HG02943 (cell line): ENCODE measurements around the gene COX19.

Experiments
- ATAC-seq: cut with Tn5 transposase; IDR thresholded peaks from one replicate; pipeline ENCODE4 v1.9.1; 2021; ENCODE audit warnings: mild to moderate bottlenecking, low read depth, moderate library complexity; ENCODE audit not compliant: unreplicated experiment

COX19 gene

GRCh38 chr7:974820-975681 lies at the start of gene COX19:
Gene COX19 (minus strand): TSS chr7:975549. CDS start chr7:975509, 40 bp downstream.
- ATAC-seq, result peak; percentile 64

DNA sequence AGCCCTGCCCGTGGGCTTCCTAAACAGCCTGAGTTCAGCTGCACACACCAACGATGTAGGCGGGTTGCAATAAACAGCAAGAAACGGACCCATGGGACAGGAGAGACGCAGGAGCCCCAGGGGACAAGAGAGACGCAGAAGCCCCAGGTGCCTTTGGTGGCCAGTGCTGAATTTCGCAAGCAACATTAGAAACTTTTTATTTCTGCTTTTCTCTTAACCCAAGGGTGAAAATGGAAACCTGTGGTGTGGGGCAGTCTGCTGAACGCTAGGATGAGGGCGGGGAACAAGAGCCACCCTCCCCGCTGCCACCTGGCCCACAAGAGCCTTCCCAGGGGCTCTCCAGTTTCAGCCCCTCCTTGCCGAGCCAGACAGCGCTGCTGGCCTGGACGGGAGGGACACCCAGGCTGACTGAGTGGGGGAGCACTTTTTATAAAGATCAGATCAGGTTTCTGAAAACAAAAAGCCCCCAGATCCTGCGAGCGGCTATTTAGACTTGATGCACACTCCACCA lies 49.0 kb upstream of the COX19 start:
- ATAC-seq, result peak; percentile 61

DNA sequence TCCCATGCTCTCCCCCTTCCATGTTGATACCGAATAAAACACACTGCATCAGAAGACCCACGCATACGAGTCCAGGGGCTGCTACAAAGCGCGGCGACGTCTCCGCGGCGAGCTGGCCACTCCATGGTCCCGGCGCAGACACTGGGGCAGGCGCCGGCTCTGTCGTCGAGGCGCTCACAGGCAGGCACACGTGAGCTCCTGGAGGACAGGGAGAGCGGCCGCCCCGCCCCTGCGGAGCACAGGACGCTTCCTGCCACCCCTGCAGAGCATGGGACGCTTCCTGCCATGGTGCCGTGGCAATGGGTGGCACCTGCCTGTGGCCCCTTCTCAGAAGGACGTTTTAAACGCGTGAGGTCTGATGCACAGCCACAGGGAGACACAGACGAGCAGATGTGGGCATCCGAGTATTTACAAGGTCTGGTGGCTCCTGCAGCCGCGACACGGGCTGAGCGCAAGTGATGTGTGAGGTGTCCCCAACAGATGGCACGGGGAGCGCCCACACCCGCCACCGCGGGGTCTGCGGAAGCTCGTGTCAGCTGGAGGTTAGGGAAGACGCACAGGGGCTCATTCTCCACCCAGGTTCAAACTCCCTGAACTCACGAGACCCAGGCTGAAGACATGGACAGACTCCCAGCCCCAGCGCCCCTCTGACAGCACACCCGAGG lies 47.6 kb upstream of the COX19 start:
- ATAC-seq, result no peak

- no peak for ATAC-seq
Measured at GRCh38 chr7:1022356-1022755, 47.0 kb upstream of the COX19 start.

DNA sequence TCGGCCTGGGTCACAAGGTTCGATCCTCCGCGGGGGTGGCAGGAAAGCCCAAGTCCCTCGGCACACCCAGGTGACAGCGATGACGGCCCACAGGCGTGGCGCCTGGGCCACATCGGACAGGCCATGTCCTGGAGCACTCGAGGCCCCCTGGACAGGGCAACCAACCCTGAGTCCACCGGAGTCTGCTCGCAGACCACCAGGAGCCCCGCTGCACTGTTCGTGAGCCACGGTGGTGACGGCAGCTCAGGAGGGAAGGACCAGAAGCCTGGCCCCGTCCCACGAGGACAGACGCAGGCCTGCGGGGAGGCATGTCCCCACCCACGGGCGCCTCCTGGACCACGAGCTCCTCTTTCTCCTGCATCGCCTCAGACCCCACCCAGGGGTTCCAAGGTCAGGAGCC lies 46.6 kb upstream of the COX19 start:
- no peak for ATAC-seq

DNA sequence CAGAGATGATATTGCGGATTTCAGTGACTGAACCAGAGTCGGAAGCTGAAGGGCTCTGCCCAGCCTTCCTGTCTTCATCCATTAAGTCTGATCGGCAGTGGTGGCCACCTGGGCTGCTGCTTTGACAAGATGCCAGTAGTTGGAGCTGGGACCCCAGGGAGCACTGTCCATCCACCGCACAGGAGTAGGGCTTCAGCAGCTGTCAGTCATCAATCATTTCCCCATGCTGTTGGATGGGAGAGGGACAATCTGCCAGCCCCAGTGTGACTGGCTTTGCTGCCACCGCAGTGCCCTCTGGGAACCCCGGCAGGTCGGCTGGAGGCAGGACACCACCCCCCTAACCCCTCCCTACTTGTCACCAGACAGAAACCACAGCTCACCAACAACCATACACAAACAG lies 46.0 kb upstream of the COX19 start:
- ATAC-seq, result no peak

DNA sequence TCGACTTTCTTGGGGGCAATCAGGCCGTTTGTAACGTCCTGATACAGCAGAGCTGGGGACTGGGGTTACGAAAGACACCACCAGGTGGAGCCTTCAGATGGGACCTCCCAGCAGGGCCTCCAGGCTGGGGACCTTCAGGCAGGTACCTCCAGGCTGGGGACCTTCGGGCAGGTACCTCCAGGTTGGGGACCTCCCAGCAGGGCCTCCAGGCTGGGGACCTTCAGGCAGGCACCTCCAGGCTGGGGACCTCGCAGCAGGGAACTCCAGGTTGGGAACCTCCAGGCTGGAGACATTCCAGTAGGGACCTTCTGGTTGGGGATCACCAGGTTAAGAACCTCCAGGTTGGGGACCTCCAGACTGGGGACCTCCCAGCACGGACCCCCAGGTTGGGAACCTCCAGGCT lies 45.5 kb upstream of the COX19 start:
- no peak for ATAC-seq

GRCh38 chr7:1019789-1020610 lies 44.7 kb upstream of the COX19 start:
- no peak for ATAC-seq

- no peak for ATAC-seq
Measured at GRCh38 chr7:1019255-1019785, 44.0 kb upstream of the COX19 start.

GRCh38 chr7:1018334-1018695 lies 43.0 kb upstream of the COX19 start:
- no peak for ATAC-seq

GRCh38 chr7:1017586-1018333 lies 42.4 kb upstream of the COX19 start:
- ATAC-seq, result no peak

- no peak for ATAC-seq
Measured at GRCh38 chr7:1016577-1017531, 41.5 kb upstream of the COX19 start.

GRCh38 chr7:1015196-1016121 lies 40.1 kb upstream of the COX19 start:
- ATAC-seq, result no peak

- ATAC-seq, result no peak
Measured at GRCh38 chr7:1014681-1015080, 39.3 kb upstream of the COX19 start.

- ATAC-seq, result no peak
Measured at GRCh38 chr7:1013581-1013980, 38.2 kb upstream of the COX19 start.

DNA sequence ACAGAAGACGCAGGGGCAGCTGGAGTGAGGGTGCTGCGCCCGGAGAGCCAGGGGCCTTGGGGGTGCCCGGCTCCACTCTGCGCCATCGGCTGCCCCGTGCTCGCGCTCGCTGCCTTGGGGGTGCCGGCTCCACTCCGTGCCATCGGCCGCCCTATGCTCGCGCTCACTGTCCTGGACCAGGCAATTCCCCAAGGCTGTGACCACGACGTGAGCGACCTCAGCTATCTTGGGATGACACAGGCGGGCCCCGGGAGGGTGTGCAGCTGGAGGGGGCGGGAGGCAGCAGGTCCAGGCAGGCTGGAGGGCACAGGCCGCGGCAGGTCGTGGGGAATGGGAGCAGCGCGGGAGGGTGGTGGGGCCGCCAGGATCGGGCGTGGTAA lies 37.4 kb upstream of the COX19 start:
- no peak for ATAC-seq

DNA sequence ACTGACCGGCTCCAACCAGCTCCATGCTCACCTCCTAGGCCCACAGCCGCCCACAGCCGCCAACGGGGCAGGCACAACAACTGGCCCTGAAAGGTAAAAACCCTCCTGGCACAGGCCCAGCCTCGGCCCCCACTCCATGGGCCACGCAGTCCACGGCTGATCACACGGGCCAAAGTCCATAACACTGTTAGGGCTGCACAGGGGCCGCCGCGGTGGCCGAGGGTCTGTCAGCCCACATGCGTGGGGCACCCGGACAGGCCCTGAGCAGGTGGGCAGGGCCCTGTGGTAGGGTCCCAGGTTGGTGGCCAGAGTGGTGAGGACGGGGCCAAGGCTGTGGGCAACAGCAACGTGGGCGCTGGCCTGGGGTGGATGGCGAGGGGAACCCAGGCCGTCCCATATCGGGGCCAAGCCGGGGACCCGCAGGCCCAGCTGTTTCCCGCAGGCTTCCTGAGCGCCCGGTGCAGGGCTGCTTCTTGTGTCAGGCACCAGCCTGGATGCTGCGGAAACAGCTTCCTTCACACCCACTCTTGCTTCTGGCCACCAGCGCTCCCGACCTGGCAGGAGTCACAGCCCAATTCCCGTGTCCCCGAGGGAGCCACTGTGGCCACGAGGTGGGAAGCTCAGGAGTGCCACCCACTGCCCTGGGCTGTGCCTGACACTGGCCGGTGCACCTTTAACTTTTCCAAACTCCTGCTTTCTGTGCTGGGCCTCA lies 36.8 kb upstream of the COX19 start:
- ATAC-seq, result no peak
